H1 (cell line): ENCODE measurements around the gene PTN. TPM values are rescaled to one million over a fixed set of nuclear protein-coding genes. Genes with fewer than 3 reads are reported as not detected.

ENCODE experiments used
- CTCF ChIA-PET: fragments of 300-600 bp; sonication (Branson Sonifier 250); formaldehyde crosslinking; loops from one replicate; lab custom pipeline; 2021; ENCODE audit not compliant: partially characterized antibody; lab: Charles Lee
- POLR2A ChIA-PET: fragments of 300-600 bp; sonication (Branson Sonifier 250); formaldehyde crosslinking; loops from one replicate; lab custom pipeline; 2021; ENCODE audit warnings: inconsistent platforms; ENCODE audit not compliant: partially characterized antibody; lab: Charles Lee
- DNase-seq, 2 experiments: peaks; one replicate each; pipeline versions ENCODE4 v3.0.0 to v3.0.0-alpha.2; 2010 to 2022; ENCODE audit warnings: low spot score in 2 of 2, low read depth in 1 of 2, mixed read lengths in 1 of 2
- FAIRE-seq: peaks from 2 replicates; lab custom pipeline; 2011; peaks lifted over from hg19 to GRCh38; lab: Jason Lieb, UNC
- H2AFZ ChIP-seq: 2 replicates; pipeline ENCODE4 v1.8.1; 2012; ENCODE audit warnings: low read length, inconsistent platforms
- H2AK5ac ChIP-seq: 2 replicates; pipeline ENCODE4 v1.6.1; 2013; ENCODE audit warnings: low read depth, low read length
- H2BK120ac ChIP-seq: replicated peaks from 2 replicates; pipeline ENCODE3; 2013; ENCODE audit warnings: low read depth, low read length, inconsistent platforms
- H2BK12ac ChIP-seq: 2 replicates; pipeline ENCODE4 v1.6.1; 2013; ENCODE audit warnings: low read depth, low read length
- H2BK15ac ChIP-seq: 2 replicates; pipeline ENCODE4 v1.6.1; 2013; ENCODE audit warnings: low read length
- H2BK20ac ChIP-seq: 2 replicates; pipeline ENCODE4 v1.6.1; 2013; ENCODE audit warnings: low read length
- H2BK5ac ChIP-seq: 2 replicates; pipeline ENCODE4 v1.6.1; 2013; ENCODE audit warnings: low read depth, low read length
- H3K14ac ChIP-seq: 2 replicates; pipeline ENCODE4 v1.6.1; 2013; ENCODE audit warnings: inconsistent platforms; ENCODE audit not compliant: insufficient read length
- H3K18ac ChIP-seq: 2 replicates; pipeline ENCODE4 v1.6.1; 2013; ENCODE audit warnings: low read length; ENCODE audit errors: extremely low read depth
- H3K23ac ChIP-seq: 2 replicates; pipeline ENCODE4 v1.6.1; 2013; ENCODE audit warnings: inconsistent platforms; ENCODE audit not compliant: insufficient read length
- H3K23me2 ChIP-seq: 2 replicates; pipeline ENCODE4 v1.6.1; 2013; ENCODE audit warnings: low read depth, low read length
- H3K27ac ChIP-seq: 2 replicates; pipeline ENCODE4 v1.6.1; 2011; ENCODE audit warnings: low read depth, low read length, inconsistent platforms
- H3K27me3 ChIP-seq, 4 experiments: replicated peaks in 1 of 4; 1 replicate in 1 of 4; 2 replicates in 3 of 4; pipeline versions ENCODE4 v1.6.1 to v1.8.1; 2011 to 2013; ENCODE audit warnings: low read length in 3 of 4, mild to moderate bottlenecking in 3 of 4, inconsistent platforms in 2 of 4, mixed read lengths in 2 of 4, moderate library complexity in 1 of 4; ENCODE audit not compliant: control insufficient read depth in 3 of 4, insufficient read depth in 3 of 4; ENCODE audit errors: extremely low read depth in 1 of 4
- H3K36me3 ChIP-seq, 4 experiments: 2 replicates each; pipeline versions ENCODE4 v1.6.1 to v1.8.1; 2011 to 2013; ENCODE audit warnings: mild to moderate bottlenecking in 4 of 4, low read length in 3 of 4, moderate library complexity in 2 of 4, control low read depth in 1 of 4, inconsistent platforms in 1 of 4; ENCODE audit not compliant: insufficient read depth in 4 of 4, control insufficient read depth in 2 of 4
- H3K4ac ChIP-seq: replicated peaks from 2 replicates; pipeline ENCODE3; 2013; ENCODE audit warnings: low read length, low read depth, mixed read lengths, inconsistent platforms; ENCODE audit not compliant: insufficient read length
- H3K4me1 ChIP-seq, 4 experiments: replicated peaks in 1 of 4; 1 replicate in 1 of 4; 2 replicates in 3 of 4; pipeline versions ENCODE4 v1.6.1 to v1.8.1; 2011 to 2013; ENCODE audit warnings: low read length in 3 of 4, inconsistent platforms in 2 of 4, mixed read lengths in 1 of 4; ENCODE audit not compliant: insufficient read depth in 4 of 4, control insufficient read depth in 3 of 4
- H3K4me2 ChIP-seq, 2 experiments: 2 replicates each; pipeline versions ENCODE4 v1.6.1 to v1.8.1; 2011 to 2013; ENCODE audit warnings: low read depth in 2 of 2, low read length in 2 of 2, control low read depth in 1 of 2, inconsistent platforms in 1 of 2, mild to moderate bottlenecking in 1 of 2; ENCODE audit not compliant: insufficient read depth in 1 of 2
- H3K4me3 ChIP-seq, 4 experiments: fragments of 200-600, 300-600 bp in 1 of 4; sonication (generic), shearing (Covaris generic), sonication (Bioruptor Twin) in 1 of 4; 2 replicates each; pipeline versions ENCODE4 v1.5.1 to v1.8.1; 2011 to 2016; ENCODE audit warnings: low read length in 4 of 4, low read depth in 3 of 4, control low read depth in 2 of 4, inconsistent platforms in 2 of 4, mild to moderate bottlenecking in 2 of 4, mixed read lengths in 1 of 4, moderate library complexity in 1 of 4; ENCODE audit not compliant: insufficient read depth in 2 of 4; ENCODE audit errors: extremely low read depth in 1 of 4
- H3K56ac ChIP-seq: replicated peaks from 2 replicates; pipeline ENCODE3; 2013; ENCODE audit warnings: low read depth, mild to moderate bottlenecking, mixed read lengths, low read length, inconsistent platforms; ENCODE audit not compliant: insufficient read length
- H3K79me1 ChIP-seq: 2 replicates; pipeline ENCODE4 v1.6.1; 2013; ENCODE audit warnings: low read depth, low read length, control low read depth
- H3K79me2 ChIP-seq, 2 experiments: 2 replicates each; pipeline versions ENCODE4 v1.6.1 to v1.8.1; 2012 to 2013; ENCODE audit warnings: low read length in 2 of 2, mild to moderate bottlenecking in 2 of 2, inconsistent platforms in 1 of 2; ENCODE audit not compliant: insufficient read depth in 2 of 2, control insufficient read depth in 1 of 2
- H3K9ac ChIP-seq, 4 experiments: replicated peaks in 1 of 4; 1 replicate in 1 of 4; 2 replicates in 3 of 4; pipeline versions ENCODE4 v1.6.1 to v1.8.1; 2011 to 2013; ENCODE audit warnings: low read depth in 3 of 4, low read length in 3 of 4, control low read depth in 2 of 4, mild to moderate bottlenecking in 2 of 4, moderate library complexity in 2 of 4, inconsistent platforms in 1 of 4; ENCODE audit errors: extremely low read depth in 1 of 4
- H3K9me3 ChIP-seq, 2 experiments: 2 replicates each; pipeline versions ENCODE4 v1.6.1 to v1.8.1; 2012 to 2013; ENCODE audit warnings: mild to moderate bottlenecking in 2 of 2, moderate library complexity in 2 of 2, control low read depth in 1 of 2, inconsistent platforms in 1 of 2, low read depth in 1 of 2, low read length in 1 of 2, mixed read lengths in 1 of 2; ENCODE audit not compliant: insufficient read depth in 2 of 2
- H4K20me1 ChIP-seq, 2 experiments: replicated peaks in 1 of 2; 2 replicates each; pipeline versions ENCODE3 to v1.8.1; 2011 to 2013; ENCODE audit warnings: inconsistent platforms in 2 of 2, low read length in 2 of 2, mild to moderate bottlenecking in 1 of 2; ENCODE audit not compliant: insufficient read depth in 2 of 2, control insufficient read depth in 1 of 2
- H4K5ac ChIP-seq: 2 replicates; pipeline ENCODE4 v1.6.1; 2013; ENCODE audit warnings: low read length, low read depth, mixed read lengths, inconsistent platforms; ENCODE audit not compliant: insufficient read length
- H4K8ac ChIP-seq: 2 replicates; pipeline ENCODE4 v1.8.0; 2013; ENCODE audit warnings: mild to moderate bottlenecking, moderate library complexity, low read length, inconsistent platforms; ENCODE audit not compliant: insufficient read depth; ENCODE audit errors: extremely low read depth
- H4K91ac ChIP-seq: replicated peaks from 2 replicates; pipeline ENCODE3; 2013; ENCODE audit warnings: low read length, mixed read lengths, inconsistent platforms; ENCODE audit not compliant: insufficient read length
- BACH1 ChIP-seq: IDR thresholded peaks from 2 replicates; pipeline ENCODE4 v1.6.1; 2012; ENCODE audit warnings: low read length, improper control_type of control experiment
- BCL11A ChIP-seq, 2 experiments: IDR thresholded peaks; one replicate each; pipeline ENCODE4 v1.6.1; 2011; ENCODE audit warnings: low read depth in 2 of 2, low read length in 2 of 2, mild to moderate bottlenecking in 2 of 2
- CEBPB ChIP-seq: IDR thresholded peaks from 2 replicates; pipeline ENCODE4 v1.6.1; 2012; ENCODE audit warnings: low read depth, low read length
- CHD2 ChIP-seq: IDR thresholded peaks from 2 replicates; pipeline ENCODE4 v1.6.1; 2012; ENCODE audit warnings: low read length, improper control_type of control experiment
- CREB1 ChIP-seq: IDR thresholded peaks from 2 replicates; pipeline ENCODE4 v1.6.1; 2012; ENCODE audit warnings: inconsistent platforms
- KDM1A ChIP-seq: fragments of 200-600, 300-600 bp; sonication (generic); IDR thresholded peaks from 2 replicates; pipeline ENCODE4 v1.7.1; 2016; ENCODE audit warnings: mild to moderate bottlenecking, low read length, borderline replicate concordance
- KDM5A ChIP-seq: fragments of 200-600 bp; IDR thresholded peaks from 2 replicates; pipeline ENCODE4 v1.7.1; 2012; ENCODE audit warnings: mild to moderate bottlenecking, low read length, inconsistent platforms, mixed read lengths
- POLR2A ChIP-seq, 2 experiments: IDR thresholded peaks; 1 replicate in 1 of 2; 2 replicates in 1 of 2; pipeline ENCODE4 v1.6.1; 2011; ENCODE audit warnings: low read depth in 2 of 2, low read length in 2 of 2, mild to moderate bottlenecking in 2 of 2; ENCODE audit errors: control extremely low read depth in 1 of 2
- RFX5 ChIP-seq: IDR thresholded peaks from 2 replicates; pipeline ENCODE4 v1.6.1; 2011; ENCODE audit warnings: low read depth, low read length, improper control_type of control experiment, borderline replicate concordance
- RNF2 ChIP-seq: fragments of 200-900, 300-1000 bp; sonication (generic); IDR thresholded peaks from 2 replicates; pipeline ENCODE4 v1.7.1; 2016; ENCODE audit warnings: borderline replicate concordance, low read depth, mild to moderate bottlenecking, antibody characterized with exemption, low read length; ENCODE audit not compliant: poor library complexity, severe bottlenecking; ENCODE audit errors: missing control alignments
- SIN3A ChIP-seq, 2 experiments: IDR thresholded peaks in 1 of 2; conservative IDR thresholded peaks in 1 of 2; 2 replicates each; pipeline ENCODE4 v1.6.1; 2011 to 2012; ENCODE audit warnings: low read length in 2 of 2, improper control_type of control experiment in 1 of 2, low read depth in 1 of 2, mild to moderate bottlenecking in 1 of 2
- SP2 ChIP-seq: IDR thresholded peaks from 2 replicates; pipeline ENCODE4 v1.6.1; 2012; ENCODE audit warnings: mild to moderate bottlenecking, low read length, inconsistent platforms
- SUZ12 ChIP-seq: fragments of 200-600 bp; sonication (generic); IDR thresholded peaks from 2 replicates; pipeline ENCODE4 v1.6.1; 2012; ENCODE audit warnings: mild to moderate bottlenecking, inconsistent platforms, low read length, moderate library complexity, mixed read lengths
- TAF1 ChIP-seq: IDR thresholded peaks from 2 replicates; pipeline ENCODE4 v1.6.1; 2011; ENCODE audit warnings: mild to moderate bottlenecking, low read depth, low read length
- TAF7 ChIP-seq: optimal IDR thresholded peaks from 2 replicates; pipeline ENCODE3; 2011; ENCODE audit warnings: low read depth, mild to moderate bottlenecking, inconsistent platforms, low read length, moderate library complexity, borderline replicate concordance
- ZNF274 ChIP-seq: IDR thresholded peaks from 2 replicates; pipeline ENCODE4 v1.7.0; 2012; ENCODE audit warnings: low read length, borderline replicate concordance; ENCODE audit errors: extremely low read depth
- WGBS, 2 experiments: shearing (Covaris generic) in 1 of 2; methylation state at CpG; one replicate each; pipeline versions ENCODE4 v1.1.6 to v1.1.7; 2013 to 2015; ENCODE audit warnings: low lambda C conversion rate in 2 of 2, mixed read lengths in 2 of 2, inconsistent platforms in 1 of 2, low coverage in 1 of 2, missing lambda C conversion rate in 1 of 2; ENCODE audit not compliant: insufficient replicate concordance in 2 of 2, insufficient coverage in 1 of 2, insufficient read length in 1 of 2; ENCODE audit errors: extremely low coverage in 1 of 2, missing lambda C conversion rate in 1 of 2; 5-methylcytosine and 5-hydroxymethylcytosine counted together
- polyA plus RNA-seq, 7 experiments: library from polyadenylated mRNA; depleted of rRNA in 3 of 7; stranded (reverse) in 5 of 7; unstranded in 2 of 7; fragments of >200 nt in 5 of 7; fragments of 200-250 nt in 2 of 7; gene quantifications; 1 replicate in 5 of 7; 2 replicates in 1 of 7; 4 replicates in 1 of 7; pipeline versions ENCODE4 v1.2.1 to v1.2.3, GENCODE V29; 2011 to 2013; ENCODE audit warnings: missing spikeins in 2 of 7, mixed read lengths in 2 of 7
- total RNA-seq: library from RNA; stranded (reverse); fragmentation: NEBNext Ultra II Directional; extraction: Animal tissue kit (Norgen Biotek cat#: 25700); gene quantifications from 2 replicates; pipeline ENCODE4 v1.2.1, GENCODE V29; 2021

Gene PTN
- total and polyA plus RNA-seq, 2 of the 8 experiments (the other 6 are each of a cell fraction or from before 2014, with no cell fraction given), result 23.1 to 27.8 TPM

DNA sequence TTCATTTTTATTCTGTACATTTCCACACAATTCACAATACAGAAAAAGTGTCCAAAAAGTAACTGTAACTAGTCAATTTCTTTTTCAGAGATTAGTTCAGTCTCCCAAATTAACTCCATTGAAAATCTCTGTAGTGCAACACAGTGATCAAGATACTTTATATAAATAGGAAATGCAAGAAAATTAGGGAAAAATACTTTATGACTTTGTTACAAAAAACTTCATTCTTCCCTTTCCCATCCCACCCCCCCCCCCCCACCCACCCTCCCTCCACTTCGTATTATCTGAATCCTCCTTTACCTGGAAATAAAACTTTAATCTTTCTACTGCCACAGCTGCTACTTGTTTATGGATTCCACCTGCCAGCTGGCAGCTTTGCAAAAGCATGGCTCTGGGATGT lies 37.5 kb upstream of the PTN start:
- Histone ChIP-seq H2AK5ac (no peak overlapping the region), H3K27me3 (no peaks in the 10 kb centered on the region), H3K79me2 (no peaks in the 10 kb centered on the region), H2BK20ac (no peak overlapping the region), H3K4me1 (no peaks in the 10 kb centered on the region), H3K4me2 (no peak overlapping the region), H3K9ac (no peak overlapping the region), H2BK5ac (no peak overlapping the region), H3K4ac (no peak overlapping the region), H3K14ac (no peak overlapping the region), H3K9me3 (no peaks in the 10 kb centered on the region; a peak in 1 of 4 replicates), H3K23me2 (no peaks in the 10 kb centered on the region), H3K36me3 (no peaks in the 10 kb centered on the region), H3K79me1 (no peaks in the 10 kb centered on the region), H3K27ac (no peak overlapping the region), H3K23ac (no peak overlapping the region), H3K18ac (no peak overlapping the region), H2BK120ac (no peak overlapping the region), H3K4me3 (no peak overlapping the region), H3K56ac (no peak overlapping the region), H2BK12ac (no peak overlapping the region), H4K20me1 (no peaks in the 10 kb centered on the region), H2BK15ac (no peak overlapping the region), H4K91ac (no peak overlapping the region), H4K8ac (no peak overlapping the region), H4K5ac (no peak overlapping the region), H2AFZ (no peak overlapping the region)
- no peak for FAIRE-seq
- CTCF ChIA-PET, result no interaction called here
- POLR2A ChIA-PET, result no interaction called here
- WGBS, 2 experiments, result no CpG with 5 or more reads among the region's 1 CpG
- DNase-seq, result no peak
- TF ChIP-seq CEBPB (no peak), TAF7 (no peak), SP2 (no peak), SUZ12 (no peak), RNF2 (no peak), POLR2A (IDR thresholded peaks at IDR 0.05; ENCODE audit: control extremely low read depth in 1 of 2, low read depth in 2 of 2, low read length in 2 of 2) (no peak), BCL11A (IDR thresholded peaks at IDR 0.05; ENCODE audit: low read depth in 2 of 2, low read length in 2 of 2) (no peak), RFX5 (no peak), CHD2 (no peak), TAF1 (no peak), BACH1 (no peak), SIN3A (conservative IDR thresholded peaks at IDR 0.05 in 1 of 2, IDR thresholded peaks at IDR 0.05 in 1 of 2; ENCODE audit: low read depth in 1 of 2, low read length in 2 of 2) (no peak), KDM5A (no peak), KDM1A (no peak), CREB1 (no peak), ZNF274 (no peak)
